OCI-M2 (cell line): Measurements from ENCODE around the gene GPALPP1.
"Not testable (repeated sequence)": the region's sequence is repeated elsewhere in the genome, so short reads cannot be mapped to it uniquely, and the experiment has no call there.

Experiments
- DNase-seq: peaks from one replicate; lab custom pipeline; 2025; ENCODE audit not compliant: unreplicated experiment; lab: John Stamatoyannopoulos, UW

The GPALPP1 gene

DNA sequence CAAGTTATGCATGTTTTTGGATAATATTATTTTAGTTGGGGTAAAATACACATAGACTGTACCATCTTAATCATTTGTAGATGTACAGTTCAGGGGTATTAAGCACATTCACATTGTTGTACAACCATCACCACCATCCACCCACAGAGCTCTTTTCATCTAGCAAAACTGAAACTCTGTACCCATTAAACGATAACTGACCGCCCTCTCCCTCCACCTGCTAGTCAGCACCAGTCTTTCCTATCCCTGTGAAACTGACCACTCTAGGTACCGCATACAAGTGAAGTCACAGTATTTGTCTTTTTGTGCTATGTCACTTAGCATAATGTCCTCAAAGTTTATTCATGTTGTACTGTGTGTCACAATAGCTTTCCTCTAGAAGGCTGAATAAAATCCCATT lies 70.7 kb downstream of the GPALPP1 start:
- DNase-seq: no peak

DNA sequence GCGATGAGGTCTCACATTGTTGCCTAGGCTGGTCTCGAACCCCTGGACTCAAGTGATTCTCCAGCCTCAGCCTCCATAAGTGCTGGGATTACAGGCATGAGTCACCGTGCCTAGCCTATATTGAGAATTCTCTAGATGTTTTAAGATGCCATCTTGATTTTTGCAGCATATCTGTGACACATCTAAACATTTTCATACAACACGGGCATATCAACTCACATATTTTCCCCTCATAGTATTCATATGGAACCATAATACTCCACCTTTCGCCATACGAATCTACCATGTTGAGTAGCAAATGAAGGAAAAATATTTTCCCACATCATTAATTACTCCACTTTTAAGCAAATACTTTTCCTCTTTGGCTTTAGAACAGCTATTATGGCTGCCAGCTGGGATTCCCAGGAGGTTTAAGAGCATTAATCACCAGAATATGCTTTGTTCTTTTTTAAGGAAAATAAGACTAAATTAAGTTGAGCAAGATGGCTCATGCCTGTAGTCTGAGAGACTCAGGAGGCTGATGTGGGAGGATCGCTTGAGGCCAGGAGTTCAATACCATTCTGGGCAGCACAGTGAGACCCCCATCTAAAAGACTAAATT lies 74.0 kb downstream of the GPALPP1 start:
- no peak for DNase-seq

DNA sequence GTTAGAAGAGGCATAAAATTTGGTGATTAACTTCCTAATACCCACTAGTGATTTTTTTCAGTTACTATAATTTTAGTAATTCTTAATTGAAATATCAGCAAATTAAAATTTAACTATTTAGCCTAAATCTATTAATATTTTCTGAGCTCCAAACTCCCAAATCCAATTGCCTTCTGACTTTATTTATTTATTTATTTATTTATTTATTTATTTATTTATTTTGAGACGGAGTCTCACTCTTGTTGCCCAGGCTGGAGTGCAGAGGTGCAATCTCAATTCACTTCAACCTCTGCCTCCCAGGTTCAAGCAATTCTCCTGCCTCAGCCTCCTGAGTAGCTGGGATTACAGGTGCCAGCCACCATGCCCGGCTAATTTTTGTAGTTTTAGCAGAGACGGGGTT lies 74.6 kb downstream of the GPALPP1 start:
- not testable (repeated sequence) for DNase-seq

DNA sequence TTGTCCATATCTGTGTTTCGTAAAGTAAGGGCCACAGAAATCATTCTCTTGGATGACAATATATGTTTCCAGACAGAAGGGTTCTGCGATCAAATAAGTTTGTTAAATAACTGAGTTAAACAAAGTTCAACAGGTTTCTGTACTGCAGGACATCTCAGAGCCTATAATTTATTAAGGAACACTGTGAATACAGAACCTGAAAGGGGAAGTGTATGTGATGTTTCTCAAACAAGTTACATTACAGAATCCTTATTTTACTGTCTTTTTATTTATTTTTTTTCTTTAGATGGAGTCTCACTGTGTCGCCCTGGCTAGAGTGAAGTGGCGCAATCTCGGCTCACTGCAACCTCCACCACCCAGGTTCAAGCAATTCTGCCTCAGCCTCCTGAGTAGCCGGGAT lies 75.6 kb downstream of the GPALPP1 start:
- no peak for DNase-seq

DNA sequence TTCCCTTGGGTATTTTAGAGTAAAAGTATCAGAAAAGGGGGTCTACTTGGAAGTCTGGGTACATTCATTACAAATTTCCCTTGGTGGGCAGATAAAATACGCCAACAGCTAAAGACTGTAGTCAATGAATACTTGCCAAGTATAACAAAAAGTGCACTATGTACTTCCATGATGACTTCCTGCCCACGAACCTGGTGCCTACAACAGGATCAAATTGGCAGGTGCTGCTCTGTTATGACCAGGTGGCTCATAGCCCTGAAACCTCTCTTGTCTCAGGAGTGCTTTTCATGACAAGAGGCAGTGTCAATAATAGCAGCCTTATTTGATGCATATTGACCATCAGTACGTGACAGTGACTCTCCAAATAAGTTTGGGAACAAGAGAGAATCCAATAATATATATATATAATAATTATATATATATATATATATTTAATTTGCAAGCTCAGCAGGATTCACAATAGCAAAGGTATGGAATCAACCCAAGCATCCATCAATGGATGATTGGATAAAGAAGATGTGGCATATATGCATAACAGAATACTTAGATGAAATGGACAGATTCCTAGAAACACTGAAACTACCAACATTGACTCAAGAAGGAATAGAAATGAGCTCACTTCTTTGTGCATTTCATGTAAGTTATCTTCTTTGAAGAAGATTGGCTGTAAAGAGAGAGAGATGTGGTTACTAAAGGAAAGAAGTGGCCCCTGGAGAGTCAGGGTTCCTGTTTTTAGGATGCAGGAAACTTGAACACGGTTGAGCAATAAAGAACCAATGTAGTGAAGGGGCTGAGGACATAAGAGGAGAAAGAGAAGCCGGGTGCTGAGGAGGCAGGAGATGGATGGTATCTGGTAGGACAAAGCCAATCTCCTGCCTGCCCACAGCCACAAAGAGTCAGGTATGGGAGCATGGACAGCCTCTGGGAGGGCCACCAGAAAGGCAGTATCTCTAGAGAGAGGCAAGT lies 79.0 kb downstream of the GPALPP1 start:
- no peak for DNase-seq

DNA sequence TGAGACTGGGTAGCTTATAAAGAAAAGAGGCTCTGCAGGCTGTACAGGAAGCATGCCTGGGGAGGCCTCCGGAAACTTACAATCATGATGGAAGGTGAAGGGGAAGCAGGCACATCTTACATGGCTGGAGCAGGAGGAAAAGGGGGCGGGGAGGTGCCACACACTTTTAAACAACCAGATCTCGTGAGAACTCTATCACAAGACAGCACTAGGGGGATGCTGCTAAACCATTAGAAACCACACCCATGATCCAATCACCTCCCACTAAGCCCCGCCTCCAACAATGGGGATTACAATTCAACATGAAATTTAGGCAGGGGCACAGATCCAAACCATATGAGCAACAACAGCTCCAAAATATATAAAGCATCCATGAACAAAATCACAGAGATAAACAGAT lies 84.5 kb downstream of the GPALPP1 start:
- DNase-seq: no peak

DNA sequence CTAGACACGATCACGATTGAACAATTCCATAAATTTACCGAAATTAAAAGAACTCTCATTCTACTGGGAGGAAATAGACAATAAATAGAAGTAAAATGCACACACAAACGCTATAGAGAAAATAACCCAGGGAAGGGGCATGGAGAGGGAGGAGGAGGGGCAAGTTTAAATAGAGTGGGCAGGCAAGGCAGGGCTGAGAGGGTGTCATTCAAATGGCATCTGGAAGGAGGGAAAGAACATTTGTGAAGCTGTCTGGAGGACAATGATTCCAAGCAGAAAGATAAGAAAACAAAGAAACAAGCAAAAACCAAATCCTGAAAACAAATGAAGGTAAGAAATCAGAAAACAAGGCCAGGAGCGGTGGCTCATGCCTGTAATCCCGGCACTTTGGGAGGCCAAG lies 85.4 kb downstream of the GPALPP1 start:
- no peak for DNase-seq

DNA sequence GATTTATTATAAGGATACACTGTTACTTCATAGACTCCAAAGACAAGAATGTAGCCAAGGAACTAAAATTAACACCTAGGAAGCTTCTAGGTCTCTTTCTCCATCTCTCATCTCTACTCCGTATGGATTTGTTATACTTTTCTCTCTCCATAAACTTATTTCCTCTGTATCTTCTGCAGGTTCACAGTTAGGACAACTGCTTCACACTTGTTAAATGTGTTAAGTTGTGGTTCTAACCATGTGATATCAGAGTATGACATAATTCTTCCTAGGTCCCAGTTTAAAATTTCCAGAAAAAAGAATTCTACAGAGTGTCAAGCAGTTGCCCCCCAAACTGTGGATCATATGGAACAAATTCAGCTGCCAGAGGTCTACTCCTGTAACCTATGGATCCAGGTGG lies 88.7 kb downstream of the GPALPP1 start:
- DNase-seq: no peak
